Stimulated activated CD8-positive, alpha-beta memory T cell treated with anti-CD3 and anti-CD28 coated beads, Interleukin-7, amount 100 ng/mL, for 1 hour (primary cell): ENCODE data around the gene MYL6.
"Not testable (repeated sequence)": the region's sequence is repeated elsewhere in the genome, so short reads cannot be mapped to it uniquely, and the experiment has no call there.

ENCODE experiments used
- DNase-seq, 2 donors: peaks; one replicate each; pipeline ENCODE4 v3.0.0-alpha.2; 2020; ENCODE audit warnings: low read depth in 2 of 2

Gene MYL6

DNA sequence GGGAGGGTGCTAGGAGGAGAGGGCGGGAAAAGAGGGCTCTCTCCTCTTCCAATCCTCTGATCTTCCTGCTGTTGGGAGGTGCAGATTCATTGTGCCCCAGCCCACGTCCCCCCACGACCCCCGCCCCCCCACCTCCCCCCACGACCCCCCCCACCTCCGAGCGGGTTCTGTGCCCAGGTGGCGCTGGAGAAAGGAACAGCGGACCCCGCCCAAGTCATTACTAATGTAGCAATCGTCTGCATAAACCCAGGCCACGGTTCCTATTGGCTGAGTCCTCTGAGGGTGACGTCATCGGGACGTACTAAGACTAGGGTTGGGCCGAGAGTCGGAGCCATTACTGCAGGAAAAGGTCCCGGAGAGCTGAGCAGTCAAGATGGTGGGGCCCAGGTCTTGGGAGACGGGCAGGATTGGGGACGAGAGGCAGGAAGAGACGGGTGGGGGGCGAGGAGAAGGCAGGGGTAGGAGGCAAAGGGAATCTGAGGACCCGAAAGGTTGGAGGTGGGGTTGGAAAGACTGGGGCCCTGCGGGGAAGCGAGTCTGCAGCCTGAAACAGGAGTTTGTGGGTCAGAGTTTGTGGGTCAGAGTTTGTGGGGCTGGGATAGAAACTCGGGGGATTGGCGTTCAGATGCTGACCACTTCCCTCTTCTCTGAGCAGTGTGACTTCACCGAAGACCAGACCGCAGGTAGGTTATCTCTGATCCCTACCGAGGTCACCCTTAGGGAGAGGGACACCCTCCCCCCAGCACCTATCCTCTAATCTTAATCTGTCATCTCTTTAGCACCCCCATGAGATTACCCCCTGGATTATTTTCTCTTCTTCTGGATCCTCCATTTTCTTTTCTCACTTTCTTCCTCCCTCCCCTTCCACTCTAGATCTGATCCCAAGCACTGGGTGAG is at the start of gene MYL6:
Gene MYL6, plus strand, starts transcription at position 331 of the 897 bp plus-strand sequence. Its CDS starts 43 bp downstream, at position 374.
- DNase-seq = peak; percentile 72 to 79

DNA sequence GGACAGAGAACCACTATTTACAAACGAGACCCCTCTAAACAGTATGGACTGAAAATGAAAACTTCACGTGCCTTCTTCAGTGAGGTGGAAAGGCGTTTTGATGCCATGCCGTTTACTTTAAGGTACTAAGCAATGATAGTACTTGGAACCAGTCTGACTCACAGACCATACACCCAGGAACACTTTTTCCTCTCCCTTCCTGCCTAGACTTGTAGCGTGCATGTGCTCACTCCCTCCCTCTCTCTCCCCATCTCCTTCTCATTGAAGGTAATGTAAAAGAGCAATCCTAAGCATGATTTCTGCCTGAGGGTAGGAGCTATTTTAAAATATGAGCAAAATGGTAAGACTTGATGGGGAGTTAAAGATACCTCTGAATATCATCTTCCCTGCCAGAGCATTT is 47.6 kb upstream of the MYL6 start:
- no peak for DNase-seq

DNA sequence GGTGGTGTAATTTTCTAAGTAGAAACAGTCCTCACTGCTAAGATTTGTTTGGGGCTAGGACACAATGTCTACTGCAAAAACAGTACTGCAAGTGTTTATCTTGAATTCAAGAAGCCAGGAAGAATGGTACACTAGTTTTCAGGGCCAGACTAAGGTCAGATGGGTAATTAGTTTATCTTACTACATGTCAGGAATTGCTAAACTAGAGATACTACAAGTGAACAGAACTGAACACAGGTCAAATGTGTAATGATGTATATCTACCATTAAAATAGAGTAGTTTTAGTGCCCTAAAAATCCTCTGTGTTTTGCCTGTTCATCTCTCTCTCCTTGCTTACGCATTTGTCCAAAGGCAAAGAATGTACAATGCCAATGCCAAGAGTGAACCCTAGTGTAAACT is 44.1 kb upstream of the MYL6 start:
- DNase-seq = no peak

DNA sequence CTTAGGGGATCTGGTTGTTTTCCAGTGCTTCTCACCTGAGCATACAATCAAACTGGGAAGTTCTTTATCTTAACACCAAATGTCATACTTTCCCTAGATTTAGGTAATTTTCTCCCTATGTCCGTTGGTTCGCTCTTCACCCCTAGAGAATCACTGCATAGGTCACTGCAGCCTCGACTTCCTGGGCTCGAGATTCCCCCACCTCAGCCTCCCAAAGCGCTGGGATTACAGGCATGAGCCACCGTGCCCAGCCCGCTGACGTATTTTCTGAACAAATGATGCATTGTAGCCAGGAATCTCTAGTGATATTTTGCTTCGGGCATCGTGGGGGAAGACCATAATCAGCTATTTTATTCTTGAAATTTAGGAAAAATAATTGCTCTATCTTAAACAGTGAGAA is 42.8 kb upstream of the MYL6 start:
- DNase-seq = no peak

DNA sequence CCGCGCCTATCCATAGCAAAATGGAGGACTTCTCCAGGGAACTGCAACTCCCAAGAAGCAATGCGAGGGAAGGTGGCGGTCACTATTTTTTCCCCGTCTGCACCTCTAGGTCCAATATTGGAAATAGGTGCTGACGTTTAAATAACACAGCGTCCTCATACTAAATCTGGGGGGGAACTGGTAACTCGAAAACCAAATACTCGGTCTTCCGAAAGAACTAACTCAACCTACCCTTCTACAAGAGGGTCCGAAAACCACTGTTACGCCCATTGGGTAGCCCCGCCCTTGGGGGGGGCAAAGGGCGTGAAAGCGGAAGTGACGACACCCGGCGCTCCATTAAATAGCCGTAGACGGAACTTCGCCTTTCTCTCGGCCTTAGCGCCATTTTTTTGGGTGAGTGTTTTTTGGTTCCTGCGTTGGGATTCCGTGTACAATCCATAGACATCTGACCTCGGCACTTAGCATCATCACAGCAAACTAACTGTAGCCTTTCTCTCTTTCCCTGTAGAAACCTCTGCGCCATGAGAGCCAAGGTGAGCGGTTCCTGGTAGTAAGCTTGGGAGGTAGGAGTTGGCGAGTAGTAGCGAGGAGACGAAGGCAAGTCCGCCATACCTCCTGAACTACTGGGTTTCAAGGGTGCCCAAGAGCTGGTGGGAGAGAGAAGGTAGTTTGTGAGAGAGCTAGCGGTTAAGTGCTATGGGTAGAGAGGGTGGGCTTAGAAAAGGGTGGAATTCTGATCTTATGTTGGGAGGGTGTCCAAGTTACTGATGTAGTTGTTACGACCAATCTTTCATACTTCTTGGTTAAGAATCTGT is 41.7 kb upstream of the MYL6 start, which contains the start of gene RPL41:
Gene RPL41, plus strand, starts transcription at position 367 of the 815 bp plus-strand sequence.
- DNase-seq = peak; percentile 92

DNA sequence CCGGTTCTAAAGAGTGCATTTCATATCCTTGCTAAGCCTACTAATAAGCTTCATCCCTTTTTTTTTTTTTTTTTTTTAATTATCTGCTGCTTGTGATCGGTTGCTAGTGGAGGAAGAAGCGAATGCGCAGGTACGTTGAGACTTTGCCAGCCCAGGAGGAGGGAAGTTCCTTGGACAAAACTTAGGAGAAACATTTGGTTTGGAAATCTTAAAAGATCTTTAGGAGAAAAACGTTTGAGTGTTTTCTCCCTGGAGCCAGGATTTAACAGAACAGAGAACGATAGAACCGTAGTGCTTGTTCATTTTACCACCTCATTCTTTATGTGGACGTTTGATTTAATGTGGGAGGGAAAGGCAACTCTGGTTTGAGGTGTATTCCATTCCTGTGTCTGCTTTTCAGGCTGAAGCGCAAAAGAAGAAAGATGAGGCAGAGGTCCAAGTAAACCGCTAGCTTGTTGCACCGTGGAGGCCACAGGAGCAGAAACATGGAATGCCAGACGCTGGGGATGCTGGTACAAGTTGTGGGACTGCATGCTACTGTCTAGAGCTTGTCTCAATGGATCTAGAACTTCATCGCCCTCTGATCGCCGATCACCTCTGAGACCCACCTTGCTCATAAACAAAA is 41.0 kb upstream of the MYL6 start:
- not testable (repeated sequence) for DNase-seq

DNA sequence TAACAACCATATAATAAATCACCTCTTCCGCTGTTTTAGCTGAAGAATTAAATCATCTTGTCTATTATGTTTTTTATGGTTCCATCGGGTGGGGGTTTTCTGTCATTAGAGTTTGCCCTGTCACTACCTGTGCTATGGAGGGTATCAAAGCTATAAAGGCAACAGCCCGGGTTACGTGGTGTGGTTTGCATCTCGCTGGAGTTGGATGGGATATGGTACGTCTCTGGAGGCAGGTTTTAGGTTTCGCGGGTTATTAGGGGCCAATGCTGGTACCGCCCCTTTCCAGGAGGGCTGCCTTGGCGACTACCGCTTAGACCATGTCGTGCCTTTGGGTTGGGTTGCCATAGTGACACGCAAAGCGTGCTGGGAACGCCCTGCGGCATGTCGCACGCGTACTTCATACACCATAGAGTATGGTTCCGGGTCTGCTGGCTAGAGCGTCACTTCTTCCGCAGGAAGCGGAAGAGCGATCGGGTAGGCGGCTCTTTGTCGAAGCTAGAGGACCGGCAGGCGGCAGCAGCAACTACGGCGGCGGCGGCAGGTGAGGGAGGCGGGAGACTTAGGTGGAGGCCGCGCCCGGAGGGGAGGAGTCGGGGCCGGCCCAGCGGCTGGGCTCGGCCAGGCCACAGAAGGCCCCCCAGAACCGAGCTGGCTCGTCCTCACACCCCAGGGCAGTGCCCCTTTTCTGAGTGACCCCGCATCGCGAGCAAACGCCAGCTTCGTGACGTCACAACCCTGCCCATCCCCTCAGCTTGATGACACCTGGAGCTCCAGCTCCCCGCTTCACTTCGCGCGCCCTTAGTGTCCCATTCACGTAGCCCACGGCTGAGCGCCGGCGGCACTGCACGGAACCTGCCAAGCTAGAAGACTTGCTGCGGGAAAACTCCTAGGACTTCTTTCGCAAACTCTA is 40.1 kb upstream of the MYL6 start, which contains the start of gene ZC3H10:
Gene ZC3H10, plus strand, starts transcription at position 489 of the 910 bp plus-strand sequence. CDS start 2,297 bp downstream, outside the sequence.
- peak; percentile 92 to 93 for DNase-seq

DNA sequence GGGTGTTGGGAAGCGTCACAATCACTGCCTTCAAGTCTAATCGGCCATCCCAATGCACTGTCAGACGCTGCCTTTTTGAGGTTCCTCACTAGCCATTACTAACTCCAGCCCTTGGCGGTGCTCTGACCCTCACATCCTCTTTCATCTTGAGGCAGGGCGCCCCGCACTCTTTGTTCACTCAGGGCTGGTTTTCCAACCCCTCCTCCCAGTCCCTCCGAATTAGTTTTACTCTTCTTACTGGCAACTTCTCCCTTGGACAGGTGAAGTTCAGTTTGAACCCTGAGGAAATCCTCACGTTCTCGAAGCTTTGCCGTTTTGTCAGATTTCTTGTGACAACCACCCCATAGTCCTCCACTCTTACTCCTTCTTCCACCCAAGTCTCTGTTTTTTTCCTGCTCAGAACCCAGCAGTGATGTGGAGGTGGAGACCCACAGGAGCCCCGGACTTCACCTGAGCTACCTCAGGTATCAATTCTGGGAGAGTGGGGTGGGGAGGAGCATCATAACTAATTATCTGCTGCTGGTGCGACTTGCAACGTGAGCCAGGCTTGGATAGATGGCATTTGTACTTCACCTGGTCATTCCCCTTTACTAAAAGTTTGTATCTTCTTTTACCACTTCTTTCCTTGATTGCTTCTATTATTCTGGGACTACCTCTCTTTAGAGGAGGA is 39.3 kb upstream of the MYL6 start:
- no peak for DNase-seq

DNA sequence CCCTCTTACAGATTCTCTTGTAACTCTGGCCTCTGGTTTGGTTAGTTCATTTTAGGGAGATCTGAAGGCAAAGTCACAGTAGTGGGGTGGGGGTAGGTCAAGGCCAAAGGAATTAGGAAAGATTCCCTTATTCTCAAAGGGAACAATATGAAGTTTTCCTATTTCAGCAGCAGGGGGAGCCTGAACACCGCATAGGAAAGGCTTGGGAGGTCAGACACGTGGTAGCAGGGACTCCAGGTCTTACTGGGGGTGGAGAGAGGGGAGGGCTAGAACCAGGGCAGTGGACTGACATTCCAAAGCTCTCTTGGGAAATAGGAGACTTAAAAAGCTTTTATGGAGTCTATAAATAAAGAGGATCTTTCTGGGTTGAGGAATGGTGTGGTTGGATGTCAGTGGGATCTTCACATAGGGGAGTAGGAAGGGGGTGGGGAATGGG is 38.8 kb upstream of the MYL6 start:
- DNase-seq = no peak

DNA sequence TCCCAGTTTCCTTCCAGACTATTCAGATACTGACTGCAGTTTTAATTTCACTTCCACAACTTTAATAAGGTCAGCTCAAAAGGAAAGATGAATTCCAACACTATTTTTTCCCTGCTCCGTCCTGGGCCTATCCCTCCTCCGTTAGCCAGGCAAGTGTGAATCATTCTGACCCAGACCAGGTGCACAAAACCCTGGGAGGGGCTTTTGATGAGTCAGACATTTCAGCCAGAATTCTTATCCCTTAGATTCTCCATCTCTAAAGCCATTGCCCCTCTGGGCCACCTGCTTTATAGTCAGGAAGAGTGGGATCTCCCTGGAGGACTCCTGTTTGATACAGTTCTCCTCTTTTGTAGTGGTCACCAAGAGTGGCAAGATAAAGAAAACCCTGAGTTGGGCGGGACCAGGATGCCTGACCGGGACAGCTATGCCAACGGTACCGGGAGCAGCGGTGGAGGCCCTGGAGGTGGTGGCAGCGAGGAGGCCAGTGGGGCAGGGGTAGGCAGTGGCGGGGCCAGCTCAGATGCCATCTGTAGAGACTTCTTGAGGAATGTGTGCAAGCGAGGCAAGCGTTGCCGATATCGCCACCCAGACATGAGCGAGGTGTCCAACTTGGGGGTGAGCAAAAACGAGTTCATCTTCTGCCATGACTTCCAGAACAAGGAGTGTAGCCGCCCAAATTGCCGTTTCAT is 37.9 kb upstream of the MYL6 start:
- DNase-seq = no peak

DNA sequence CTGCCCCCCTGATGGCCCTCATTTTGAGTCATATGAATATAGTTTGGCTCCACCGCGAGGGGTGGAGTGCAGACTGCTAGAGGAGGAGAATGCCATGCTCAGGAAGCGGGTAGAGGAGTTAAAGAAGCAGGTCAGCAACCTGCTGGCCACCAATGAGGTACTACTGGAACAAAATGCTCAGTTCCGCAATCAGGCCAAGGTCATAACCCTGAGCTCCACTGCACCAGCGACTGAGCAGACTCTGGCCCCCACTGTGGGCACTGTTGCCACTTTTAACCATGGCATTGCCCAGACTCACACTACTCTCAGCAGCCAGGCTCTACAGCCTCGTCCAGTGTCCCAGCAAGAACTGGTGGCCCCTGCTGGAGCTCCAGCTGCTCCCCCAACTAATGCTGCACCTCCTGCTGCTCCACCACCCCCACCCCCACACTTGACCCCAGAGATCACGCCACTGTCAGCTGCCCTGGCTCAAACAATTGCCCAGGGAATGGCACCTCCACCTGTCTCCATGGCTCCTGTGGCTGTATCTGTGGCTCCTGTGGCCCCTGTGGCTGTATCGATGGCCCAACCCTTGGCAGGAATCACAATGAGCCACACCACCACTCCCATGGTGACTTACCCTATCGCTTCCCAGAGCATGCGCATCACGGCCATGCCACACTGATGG is 36.8 kb upstream of the MYL6 start:
- DNase-seq = no peak

DNA sequence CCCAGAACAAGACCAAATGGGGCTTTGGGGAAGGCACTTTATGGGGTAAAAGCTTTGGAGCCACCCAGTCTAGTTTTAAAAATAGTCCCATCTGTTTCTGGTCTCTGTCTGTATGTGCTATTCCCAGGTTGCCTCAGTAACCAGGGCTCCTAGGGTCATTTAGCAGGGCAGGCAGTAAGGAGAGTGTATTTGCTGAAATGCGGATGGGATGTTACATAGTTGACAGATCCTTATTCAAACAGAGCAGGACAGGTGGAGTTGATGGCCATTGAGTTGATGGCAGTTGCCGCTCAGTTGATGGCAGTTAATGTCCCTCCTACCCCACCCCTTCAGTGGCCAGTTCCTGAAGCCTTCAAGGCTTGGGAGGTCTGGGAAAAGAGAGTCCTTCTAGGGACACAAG is 35.5 kb upstream of the MYL6 start:
- no peak for DNase-seq

DNA sequence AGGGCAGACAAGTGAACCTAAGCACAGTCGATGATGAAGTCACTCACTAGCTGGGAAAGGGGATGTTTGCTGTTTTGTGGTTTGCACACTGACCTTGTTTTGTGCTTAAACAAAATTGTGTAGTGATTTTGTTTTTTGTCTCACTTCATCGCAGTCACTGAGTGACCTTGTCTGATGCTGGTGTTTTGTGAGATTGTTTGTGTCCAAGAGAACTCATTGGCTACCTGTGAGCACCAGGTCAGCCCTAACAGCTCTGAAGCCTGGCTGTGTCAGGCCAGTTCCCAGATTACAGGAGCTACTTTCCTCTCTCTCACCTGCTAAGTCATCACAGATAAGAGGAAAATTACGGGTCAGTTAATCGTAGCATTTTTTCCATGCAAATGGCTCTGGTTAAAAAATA is 34.0 kb upstream of the MYL6 start:
- no peak for DNase-seq

DNA sequence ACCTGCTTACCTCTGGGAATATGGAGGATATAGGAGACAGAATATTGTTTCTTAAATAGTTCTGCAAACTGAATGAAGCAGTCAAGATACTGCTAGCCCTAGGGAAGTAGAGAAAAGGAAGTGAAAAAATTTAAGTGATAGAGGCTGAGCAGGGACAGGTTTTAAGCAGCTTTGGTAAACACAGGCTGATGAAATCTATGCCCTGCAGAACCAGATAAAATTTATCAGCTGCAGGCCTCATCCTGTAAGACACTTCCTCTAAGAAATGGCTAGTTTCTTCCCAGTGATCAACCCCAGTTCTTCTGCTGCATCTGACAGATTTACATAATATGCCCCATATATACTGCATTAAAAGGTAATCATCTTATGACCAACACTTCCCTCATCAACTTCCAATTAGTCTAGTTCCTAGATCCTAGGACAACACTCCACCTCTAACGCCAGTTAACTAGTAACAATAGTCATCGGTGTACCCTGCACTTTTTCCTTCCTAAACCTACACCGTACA is 31.4 kb upstream of the MYL6 start:
- DNase-seq = no peak

DNA sequence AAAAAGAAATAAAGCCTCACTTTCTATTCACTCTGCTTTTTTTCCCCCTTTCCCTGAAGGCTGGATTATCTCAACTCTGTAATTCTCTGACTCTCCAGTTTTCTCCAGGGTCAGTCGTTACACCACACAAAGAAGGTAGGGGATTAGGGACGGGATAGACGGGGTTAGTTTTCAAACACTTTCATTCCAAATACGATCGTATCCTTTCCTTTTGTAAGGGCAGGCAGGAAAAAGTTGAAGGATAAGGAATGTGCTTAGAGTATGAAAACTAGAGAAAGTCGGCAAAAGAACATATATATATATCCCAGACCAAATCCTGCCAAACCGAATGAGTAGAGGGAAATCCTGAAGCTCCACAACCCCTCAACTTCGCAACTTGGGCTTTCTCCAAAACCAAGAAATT is 30.7 kb upstream of the MYL6 start:
- DNase-seq = no peak

DNA sequence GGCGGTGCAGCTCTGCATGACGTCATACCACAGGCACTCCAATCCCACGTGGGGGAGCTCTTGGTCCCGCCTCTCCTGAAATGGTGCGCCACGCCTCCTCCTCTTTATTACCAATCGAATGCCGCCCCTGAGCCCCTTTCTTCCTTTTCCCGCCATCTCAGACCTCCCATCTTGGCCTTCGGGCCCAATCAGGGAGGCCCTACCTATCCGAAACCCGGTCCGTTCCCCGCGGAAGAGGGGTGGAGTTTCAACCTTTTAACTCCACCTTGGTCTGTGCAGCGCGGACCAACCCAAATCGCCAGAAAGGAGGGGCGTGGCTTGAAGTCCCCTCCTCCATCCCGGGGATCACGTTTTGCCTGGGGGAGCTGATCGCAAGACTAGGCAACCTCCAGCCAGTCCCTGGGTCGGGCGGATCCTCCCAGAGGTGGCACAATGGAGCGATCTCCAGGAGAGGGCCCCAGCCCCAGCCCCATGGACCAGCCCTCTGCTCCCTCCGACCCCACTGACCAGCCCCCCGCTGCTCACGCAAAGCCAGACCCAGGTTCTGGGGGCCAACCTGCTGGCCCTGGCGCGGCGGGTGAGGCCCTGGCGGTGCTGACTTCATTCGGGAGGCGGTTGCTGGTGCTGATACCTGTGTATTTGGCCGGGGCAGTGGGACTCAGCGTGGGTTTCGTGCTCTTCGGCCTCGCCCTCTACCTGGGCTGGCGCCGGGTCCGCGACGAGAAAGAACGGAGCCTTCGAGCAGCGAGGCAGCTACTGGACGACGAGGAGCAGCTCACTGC is 30.1 kb upstream of the MYL6 start, which contains the start of gene ESYT1:
Gene ESYT1, plus strand, starts transcription at position 380 of the 782 bp plus-strand sequence. Its CDS starts 53 bp downstream, at position 433.
- DNase-seq = peak; percentile 90 to 92

DNA sequence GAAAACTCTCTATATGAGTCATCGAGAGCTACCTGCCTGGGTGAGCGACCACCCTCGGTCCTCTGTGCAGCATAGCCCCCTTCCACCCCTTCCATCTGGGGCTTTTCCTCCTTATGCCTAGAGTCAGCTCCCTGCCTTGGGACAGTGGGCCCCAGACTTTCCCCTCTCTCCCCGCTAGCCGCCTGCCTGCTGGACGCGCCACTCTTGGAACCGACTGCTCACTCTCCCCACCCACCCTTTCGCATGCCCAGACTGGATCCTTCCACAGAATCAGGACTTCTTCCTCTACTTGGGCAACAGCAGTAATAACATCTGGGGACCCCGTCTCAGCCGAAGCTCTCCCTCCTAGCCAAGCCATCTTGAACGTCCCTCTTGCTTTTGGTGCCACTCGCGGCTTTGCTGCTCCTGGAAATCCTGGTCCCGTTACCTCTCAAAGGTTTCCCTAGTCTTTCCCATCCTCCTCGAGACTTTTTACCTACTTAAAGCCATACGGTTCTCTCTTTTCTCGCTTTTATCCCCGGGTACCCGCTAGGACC is 29.4 kb upstream of the MYL6 start:
- DNase-seq = no peak
